ENCODE data around the gene SNX17. TPM values are rescaled to one million over a fixed set of nuclear protein-coding genes. Genes with fewer than 3 reads are reported as not detected.

Gene SNX17
- total and polyA plus RNA-seq, 2 experiments from 2014 or later, result 91.9 to 135 TPM

GRCh38 chr2:27323596-27324285 is 46.7 kb upstream of the SNX17 start:
- Histone ChIP-seq H3K36me3 (peaks cover 16% of the 10 kb centered on the region), H3K4me1 (ENCODE audit: low read depth) (peaks cover 8% of the 10 kb centered on the region), H3K4me3 (peak overlapping the region; percentile 77), H3K9me3 (ENCODE audit: low read depth) (no peaks in the 10 kb centered on the region), H3K27me3 (no peaks in the 10 kb centered on the region), H3K27ac (peak overlapping the region; percentile 99)
- TF ChIP-seq, protein P1, sequence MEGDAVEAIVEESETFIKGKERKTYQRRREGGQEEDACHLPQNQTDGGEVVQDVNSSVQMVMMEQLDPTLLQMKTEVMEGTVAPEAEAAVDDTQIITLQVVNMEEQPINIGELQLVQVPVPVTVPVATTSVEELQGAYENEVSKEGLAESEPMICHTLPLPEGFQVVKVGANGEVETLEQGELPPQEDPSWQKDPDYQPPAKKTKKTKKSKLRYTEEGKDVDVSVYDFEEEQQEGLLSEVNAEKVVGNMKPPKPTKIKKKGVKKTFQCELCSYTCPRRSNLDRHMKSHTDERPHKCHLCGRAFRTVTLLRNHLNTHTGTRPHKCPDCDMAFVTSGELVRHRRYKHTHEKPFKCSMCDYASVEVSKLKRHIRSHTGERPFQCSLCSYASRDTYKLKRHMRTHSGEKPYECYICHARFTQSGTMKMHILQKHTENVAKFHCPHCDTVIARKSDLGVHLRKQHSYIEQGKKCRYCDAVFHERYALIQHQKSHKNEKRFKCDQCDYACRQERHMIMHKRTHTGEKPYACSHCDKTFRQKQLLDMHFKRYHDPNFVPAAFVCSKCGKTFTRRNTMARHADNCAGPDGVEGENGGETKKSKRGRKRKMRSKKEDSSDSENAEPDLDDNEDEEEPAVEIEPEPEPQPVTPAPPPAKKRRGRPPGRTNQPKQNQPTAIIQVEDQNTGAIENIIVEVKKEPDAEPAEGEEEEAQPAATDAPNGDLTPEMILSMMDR (IDR thresholded peaks at IDR 0.05; ENCODE audit: low read depth, low read length), result no peak
- no peak for DNase-seq (ENCODE audit: low read depth in 1 of 2, low spot score in 1 of 2)

GRCh38 chr2:27324720-27325119 is 45.7 kb upstream of the SNX17 start:
- H3K4me3 ChIP-seq, result no peak overlapping the region
- TF ChIP-seq, protein P1 (IDR thresholded peaks at IDR 0.05; ENCODE audit: low read depth, low read length), result no peak
- H3K36me3 ChIP-seq, result peaks cover 24% of the 10 kb centered on the region
- no peak for DNase-seq (ENCODE audit: low read depth in 1 of 2, low spot score in 1 of 2)
- peaks cover 8% of the 10 kb centered on the region for H3K4me1 ChIP-seq (ENCODE audit: low read depth)
- H3K27me3 ChIP-seq, result no peaks in the 10 kb centered on the region
- no peak overlapping the region for H3K27ac ChIP-seq
- no peaks in the 10 kb centered on the region for H3K9me3 ChIP-seq (ENCODE audit: low read depth)

- no peak overlapping the region for H3K27ac ChIP-seq
- no peak for DNase-seq (ENCODE audit: low read depth in 1 of 2, low spot score in 1 of 2)
- H3K4me3 ChIP-seq, result no peak overlapping the region
- no peaks in the 10 kb centered on the region for H3K27me3 ChIP-seq
- TF ChIP-seq, protein P1 (IDR thresholded peaks at IDR 0.05; ENCODE audit: low read depth, low read length), result no peak
- no peaks in the 10 kb centered on the region for H3K9me3 ChIP-seq (ENCODE audit: low read depth)
- peaks cover 45% of the 10 kb centered on the region for H3K36me3 ChIP-seq
- no peaks in the 10 kb centered on the region for H3K4me1 ChIP-seq (ENCODE audit: low read depth)
Observed at GRCh38 chr2:27335311-27335710, 35.1 kb upstream of the SNX17 start.

DNA sequence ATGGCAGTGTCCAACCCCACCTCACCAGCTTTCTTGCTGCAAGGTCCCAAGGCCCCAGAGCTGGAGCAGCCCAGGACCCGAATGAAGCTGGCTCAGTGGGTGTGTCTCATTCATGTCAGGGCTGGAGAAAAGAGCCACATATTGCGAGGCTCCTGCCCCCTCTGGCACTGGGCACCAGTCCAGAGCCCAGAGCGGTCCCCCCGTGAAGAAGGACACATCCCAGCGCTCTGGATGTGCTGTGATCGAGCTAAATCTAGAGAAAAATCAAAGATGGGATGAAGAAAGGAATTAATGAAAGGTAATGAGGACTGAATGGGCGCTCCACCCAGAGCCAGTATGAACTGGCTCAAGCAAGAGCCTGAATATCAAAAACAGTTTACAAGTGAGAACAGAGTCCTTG is 34.2 kb upstream of the SNX17 start:
- no peak overlapping the region for H3K4me3 ChIP-seq
- TF ChIP-seq, protein P1 (IDR thresholded peaks at IDR 0.05; ENCODE audit: low read depth, low read length), result no peak
- no peaks in the 10 kb centered on the region for H3K9me3 ChIP-seq (ENCODE audit: low read depth)
- H3K4me1 ChIP-seq (ENCODE audit: low read depth), result no peaks in the 10 kb centered on the region
- DNase-seq (ENCODE audit: low read depth in 1 of 2, low spot score in 1 of 2), result no peak
- H3K27me3 ChIP-seq, result no peaks in the 10 kb centered on the region
- no peak overlapping the region for H3K27ac ChIP-seq
- H3K36me3 ChIP-seq, result peaks cover 51% of the 10 kb centered on the region

GRCh38 chr2:27347641-27348040 is 22.8 kb upstream of the SNX17 start:
- H3K9me3 ChIP-seq (ENCODE audit: low read depth), result no peaks in the 10 kb centered on the region
- H3K4me3 ChIP-seq, result no peak overlapping the region
- H3K27ac ChIP-seq, result no peak overlapping the region
- no peaks in the 10 kb centered on the region for H3K4me1 ChIP-seq (ENCODE audit: low read depth)
- peaks cover 2% of the 10 kb centered on the region for H3K36me3 ChIP-seq
- TF ChIP-seq, protein P1 (IDR thresholded peaks at IDR 0.05; ENCODE audit: low read depth, low read length), result no peak
- no peaks in the 10 kb centered on the region for H3K27me3 ChIP-seq
- no peak for DNase-seq (ENCODE audit: low read depth in 1 of 2, low spot score in 1 of 2)
